Activated CD8-positive, alpha-beta memory T cell treated with anti-CD3 and anti-CD28 coated beads, Interleukin-2, amount 50 U/mL, for 4 hours (primary cell): ENCODE measurements around the gene SRRD.
"Not testable (repeated sequence)": the region's sequence is repeated elsewhere in the genome, so short reads cannot be mapped to it uniquely, and the experiment has no call there.

Experiments
- DNase-seq: peaks from one replicate; pipeline ENCODE4 v3.0.0-alpha.2; 2020

The SRRD gene

DNA sequence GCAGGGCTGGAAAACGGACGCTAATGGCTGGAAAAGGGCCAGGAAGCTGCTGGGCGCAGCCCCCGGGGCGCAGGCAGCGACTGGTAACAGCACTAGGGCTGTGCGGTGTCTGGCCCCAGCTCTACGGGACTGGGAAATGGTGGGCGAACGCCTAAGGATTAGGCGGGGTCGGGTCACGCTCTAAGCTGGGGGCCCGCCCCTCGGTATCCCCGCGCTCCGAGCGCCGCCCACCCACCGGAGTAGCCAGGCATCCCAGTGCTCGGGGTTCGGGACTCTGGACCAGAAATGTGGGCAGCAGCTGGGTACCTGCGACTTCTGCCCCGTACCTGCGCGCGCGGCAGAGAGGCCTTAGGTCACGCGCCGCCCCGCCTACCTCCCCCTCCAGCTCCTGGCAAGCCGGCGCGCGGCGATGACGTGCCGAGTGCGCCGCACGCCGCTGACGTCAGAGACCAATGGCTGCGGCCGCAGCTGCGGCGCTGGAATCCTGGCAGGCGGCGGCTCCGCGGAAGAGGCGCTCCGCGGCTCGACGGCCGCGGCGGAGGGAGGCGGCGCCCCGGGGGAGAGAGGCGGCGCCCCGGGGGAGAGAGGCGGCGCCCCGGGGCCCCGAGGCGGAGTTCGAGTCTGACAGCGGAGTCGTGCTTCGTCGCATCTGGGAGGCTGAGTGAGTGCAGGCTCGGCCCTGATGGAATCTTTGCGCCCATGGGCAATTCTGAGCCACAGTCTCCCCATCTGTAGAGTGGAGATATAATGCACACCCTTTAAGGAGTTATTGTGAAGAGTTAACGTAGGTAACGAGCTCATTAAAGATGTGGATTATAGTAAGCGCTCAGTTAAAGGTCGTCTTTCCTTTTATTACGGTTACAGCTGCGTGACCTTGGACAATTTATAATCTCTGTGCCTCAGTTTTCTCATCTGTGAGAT lies at the start of gene SRRD, which contains the start of gene HPS4:
Gene SRRD (plus strand): TSS at position 439 of the 921 bp plus-strand sequence. CDS start 14 bp downstream, at position 453.
Gene HPS4 (minus strand): TSS at position 345 of the 921 bp plus-strand sequence. CDS start 2,021 bp downstream, outside the sequence.
- peak; percentile 93 for DNase-seq

DNA sequence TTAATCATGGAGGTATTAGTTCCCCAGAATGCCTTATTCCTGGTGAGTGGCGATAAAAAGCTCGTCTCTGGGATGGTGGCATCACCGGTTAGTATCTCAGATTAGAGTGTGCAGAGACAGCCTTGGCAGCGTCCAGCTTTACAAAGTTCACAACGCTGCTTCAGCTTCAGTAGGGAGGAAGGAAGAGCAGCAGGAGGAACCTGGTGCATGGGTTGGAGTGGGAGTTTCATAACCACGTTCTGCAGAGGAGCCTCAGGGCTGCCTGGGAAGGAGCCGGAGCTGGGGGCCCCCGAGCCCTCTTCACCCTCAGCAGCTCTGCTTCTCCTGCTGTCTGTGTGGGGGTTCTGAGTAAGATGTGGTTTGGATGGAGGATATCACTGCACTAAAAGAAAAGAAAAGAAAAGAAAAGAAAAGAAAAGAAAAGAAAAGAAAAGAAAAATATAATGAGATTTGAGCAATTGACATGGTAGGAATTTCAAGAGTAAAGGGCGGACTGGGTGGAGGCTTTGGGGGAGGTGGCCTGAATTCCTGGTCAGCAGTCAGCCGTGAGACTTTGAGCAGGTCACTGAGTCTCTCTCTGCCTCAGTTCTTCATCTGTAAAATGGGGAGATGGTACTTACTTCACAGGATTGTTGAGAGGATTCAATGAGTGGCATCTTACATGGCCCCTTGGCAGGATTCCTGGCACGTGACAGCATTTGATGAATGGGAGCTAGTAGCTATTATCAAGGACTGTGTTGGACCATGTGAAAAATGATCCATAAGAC lies 48.2 kb upstream of the SRRD start:
- DNase-seq, result no peak

- no peak for DNase-seq
Measured at GRCh38 chr22:26436903-26437515, 46.7 kb upstream of the SRRD start.

DNA sequence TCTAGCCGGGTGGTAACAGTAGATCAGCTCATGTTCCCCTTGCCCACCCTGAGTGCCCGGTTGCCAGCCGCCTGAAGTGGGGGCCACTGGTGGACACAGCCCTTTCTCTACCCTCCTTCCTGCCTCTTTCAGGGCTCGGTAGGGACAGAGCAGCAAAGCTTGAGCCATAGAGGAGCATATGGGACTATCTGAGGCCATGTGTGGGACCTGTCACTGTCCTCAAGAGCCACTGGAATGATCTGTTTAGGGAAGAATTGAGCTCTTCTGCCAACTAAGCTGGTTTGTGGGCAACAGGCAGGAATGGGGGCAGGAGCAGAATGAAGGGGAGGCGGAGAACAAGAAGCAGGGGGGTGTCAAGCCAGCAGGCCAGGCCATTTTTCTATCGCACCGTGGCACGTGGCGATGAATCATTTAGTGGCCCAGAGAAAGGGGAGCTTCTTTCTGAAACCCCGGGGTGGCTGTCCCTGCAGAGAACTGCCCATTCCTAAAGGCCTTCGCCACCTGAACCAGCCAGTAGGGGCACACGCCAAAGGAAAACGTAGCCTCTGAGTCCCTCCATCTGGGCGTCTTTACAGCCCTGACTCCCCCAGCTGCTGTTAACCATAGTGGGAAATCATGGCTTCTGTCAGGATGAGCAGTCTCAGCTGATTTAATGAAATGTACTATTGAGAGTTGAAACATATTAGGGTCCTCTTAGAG lies 45.8 kb upstream of the SRRD start:
- DNase-seq, result no peak

DNA sequence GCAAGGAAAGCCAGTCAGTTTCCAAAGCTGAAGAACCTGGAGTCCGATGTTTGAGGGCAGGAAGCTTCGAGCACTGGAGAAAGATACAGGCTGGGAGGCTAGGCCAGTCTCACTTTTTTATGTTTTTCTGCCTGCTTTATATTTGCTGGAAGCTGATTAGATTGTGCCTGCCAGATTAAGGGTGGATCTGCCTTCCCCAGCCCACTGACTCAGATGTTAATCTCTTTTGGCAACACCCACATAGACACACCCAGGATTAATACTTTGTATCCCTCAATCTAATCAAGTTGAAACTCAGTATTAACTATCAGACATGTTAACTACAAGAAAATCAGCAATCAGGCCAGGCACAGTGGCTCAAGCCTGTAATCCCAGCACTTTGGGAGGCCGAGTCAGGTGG lies 44.9 kb upstream of the SRRD start:
- not testable (repeated sequence) for DNase-seq

DNA sequence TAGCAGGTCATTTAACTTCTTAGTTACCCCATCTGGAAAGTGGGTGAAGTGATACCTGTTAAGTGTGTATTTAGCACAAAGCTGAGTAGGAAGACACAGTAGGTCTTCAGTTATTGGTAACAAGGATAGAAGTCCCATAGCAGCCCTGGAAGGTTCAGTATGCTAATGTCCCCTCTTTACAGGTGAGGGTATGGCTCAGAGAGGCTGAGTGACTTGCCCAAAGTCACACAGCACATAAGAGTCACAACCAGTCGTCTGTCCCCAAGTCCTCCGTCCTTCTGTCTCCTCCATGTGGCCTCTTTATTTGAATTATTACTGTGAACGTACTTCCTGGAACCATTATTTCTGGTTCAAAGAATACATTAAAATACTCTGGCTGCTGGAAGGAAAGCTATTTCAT lies 44.1 kb upstream of the SRRD start:
- no peak for DNase-seq

DNA sequence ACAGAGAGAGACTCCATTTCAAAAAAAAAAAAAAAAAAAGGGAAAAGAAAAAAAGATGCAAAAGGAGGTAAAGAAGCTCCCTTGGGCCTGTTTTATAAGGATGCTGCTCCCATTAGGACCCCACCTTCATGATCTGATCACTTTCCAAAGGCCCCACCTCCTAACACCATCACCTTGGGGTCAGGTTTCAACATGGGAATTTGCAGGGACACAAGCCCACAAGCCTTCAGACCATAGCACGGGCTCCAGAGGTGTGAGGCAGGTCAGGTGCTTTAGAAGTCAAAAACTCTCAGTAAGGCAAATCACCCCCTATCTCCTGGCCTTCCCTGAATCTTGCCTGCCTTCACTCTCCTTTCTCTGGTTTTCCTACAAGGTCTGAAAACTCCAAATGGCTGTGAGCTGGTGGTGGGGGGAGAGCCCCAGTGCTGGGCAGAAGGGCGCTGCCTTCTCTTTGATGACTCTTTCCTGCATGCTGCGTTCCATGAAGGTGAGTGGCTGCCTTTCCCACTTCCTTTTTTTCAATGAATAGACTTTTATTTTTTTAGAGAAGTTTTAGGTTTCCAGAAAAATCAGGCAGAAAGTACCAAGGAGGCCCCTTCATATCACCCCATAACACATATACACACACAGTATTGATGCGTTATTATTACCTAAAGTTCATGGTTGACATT lies 41.5 kb upstream of the SRRD start:
- DNase-seq, result no peak

DNA sequence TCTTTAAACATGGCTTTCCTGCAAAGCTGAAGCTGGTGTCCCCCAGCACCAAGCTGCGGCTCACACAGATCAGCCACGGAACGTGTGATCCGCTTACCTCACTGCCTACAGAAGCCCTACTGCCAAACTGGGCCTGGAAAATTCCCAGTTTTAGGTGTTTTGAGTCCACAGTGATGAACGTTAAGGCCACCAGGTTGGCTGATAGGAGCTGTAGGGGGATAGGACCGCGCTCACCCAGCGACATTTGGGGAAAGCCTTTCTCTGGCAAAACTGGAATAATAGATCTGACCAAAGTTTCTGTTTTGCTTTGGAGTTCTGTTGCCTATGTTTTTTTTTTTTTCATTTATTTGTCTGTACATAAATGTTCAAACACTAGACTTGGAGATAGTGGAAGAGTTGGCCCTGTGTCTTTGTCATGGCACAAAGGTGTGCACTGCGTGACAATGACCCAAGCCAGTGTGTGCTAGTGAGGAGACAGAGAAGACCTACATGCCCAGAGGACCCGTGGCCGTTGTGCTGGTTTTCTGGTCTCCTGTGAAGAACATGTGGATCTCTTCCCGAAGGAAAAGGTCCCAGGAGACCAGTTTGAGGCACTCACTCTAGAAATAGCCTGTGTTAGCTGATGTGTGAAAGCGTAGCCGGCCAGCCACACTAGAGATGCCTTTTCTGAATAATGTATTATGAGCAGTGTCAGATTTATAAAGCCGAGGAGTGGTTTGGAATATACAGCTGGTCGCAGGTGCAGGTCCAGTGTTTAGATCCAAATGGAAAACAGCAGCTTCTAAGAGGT lies 39.6 kb upstream of the SRRD start:
- DNase-seq, result no peak

DNA sequence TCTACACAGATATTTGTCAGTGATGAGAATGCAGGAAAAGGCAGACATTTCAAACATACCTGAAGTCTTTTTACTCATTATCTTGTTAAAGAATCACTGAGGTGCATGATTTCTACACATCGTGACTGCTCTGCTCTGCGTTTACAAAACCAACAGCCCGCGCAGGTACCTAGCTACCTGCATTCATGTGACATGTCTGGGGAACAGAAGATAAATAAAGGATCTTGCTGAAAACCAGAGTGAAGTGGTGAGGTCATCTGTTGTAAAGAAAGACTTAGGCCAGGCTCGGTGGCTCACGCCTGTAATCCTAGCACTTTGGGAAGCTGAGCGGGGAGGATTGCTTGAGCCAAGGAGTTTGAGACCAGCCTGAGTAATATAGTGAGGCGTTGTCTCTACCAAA lies 38.9 kb upstream of the SRRD start:
- DNase-seq, result no peak

GRCh38 chr22:26445577-26446275 lies 38.0 kb upstream of the SRRD start:
- no peak for DNase-seq

- no peak for DNase-seq
Measured at GRCh38 chr22:26446808-26447515, 36.7 kb upstream of the SRRD start.

- DNase-seq, result no peak
Measured at GRCh38 chr22:26447584-26448329, 35.9 kb upstream of the SRRD start.

GRCh38 chr22:26448334-26448733 lies 35.3 kb upstream of the SRRD start:
- DNase-seq, result no peak

- no peak for DNase-seq
Measured at GRCh38 chr22:26448941-26449340, 34.7 kb upstream of the SRRD start.

- DNase-seq, result no peak
Measured at GRCh38 chr22:26450453-26451185, 33.1 kb upstream of the SRRD start.

DNA sequence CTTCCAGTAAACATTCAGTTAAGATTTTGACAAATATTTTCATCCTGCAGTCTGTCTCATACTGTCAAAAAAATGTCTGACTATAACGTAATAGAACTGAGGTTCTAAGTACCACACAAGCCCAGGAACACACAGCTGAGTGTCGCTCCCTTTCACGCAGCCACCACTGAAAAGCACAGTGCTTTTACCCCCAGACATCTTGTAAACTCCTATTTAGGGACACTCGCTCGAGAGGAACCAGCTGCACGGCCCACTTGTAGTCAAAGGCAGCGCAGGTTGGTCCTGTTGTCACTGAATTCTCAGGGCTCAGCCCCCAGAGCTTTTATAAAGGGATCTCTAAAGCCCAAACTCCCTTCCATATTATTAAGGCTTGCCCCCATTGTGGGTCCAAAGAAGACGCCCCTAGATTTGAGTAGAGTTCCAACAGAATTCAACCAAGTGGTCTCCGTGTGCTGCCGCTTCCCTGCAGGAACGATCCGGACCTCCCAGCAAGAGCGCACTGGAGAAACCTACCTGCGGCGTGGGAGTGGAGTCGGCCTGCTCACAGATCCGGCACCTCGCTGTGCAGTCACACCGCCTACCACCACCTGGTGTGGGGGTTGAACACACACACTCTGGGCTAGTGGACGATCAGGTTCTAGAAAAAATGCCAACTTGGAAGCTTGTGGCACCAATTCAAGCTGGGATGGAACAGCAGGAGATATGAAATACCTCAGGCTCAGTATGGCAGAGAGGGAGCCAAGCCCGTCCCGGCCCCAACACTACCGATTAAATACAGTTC lies 31.3 kb upstream of the SRRD start:
- no peak for DNase-seq

GRCh38 chr22:26453216-26453615 lies 30.5 kb upstream of the SRRD start:
- DNase-seq, result no peak
